Measurements from ENCODE around the gene CACNA1B. TPM values are rescaled to one million over a fixed set of nuclear protein-coding genes. Genes with fewer than 3 reads are reported as not detected.
A peak's percentile ranks its signal among the peaks of the same experiment; 100 is the strongest.

The CACNA1B gene
- total and polyA plus RNA-seq, 11 donors = 0.03 to 0.25 (median 0.13) TPM

DNA sequence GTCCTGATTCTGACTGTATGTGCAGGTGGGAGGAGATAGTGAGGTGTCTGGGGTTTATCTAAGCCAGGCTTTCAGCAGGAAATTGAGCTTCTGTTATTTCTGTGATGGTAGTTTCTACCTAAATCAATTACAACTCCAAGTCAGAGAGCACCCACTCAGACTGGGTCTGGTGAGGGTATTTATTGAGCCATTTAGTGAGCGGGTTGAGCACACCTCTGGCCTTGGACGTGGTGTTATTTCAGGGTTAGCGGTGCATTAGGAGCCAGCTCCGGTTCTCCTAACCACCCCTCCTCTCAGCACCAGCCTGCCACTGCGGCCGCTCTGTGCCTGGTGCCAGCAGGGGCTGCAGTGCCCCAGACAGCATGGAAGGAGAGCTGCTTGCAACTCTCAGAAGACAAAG, 238.9 kb downstream of the CACNA1B start:
- H3K27me3 ChIP-seq = peaks cover 0 to 30% (median 0%) of the 10 kb centered on the region in 9 donors
- H3K27ac ChIP-seq = no peak overlapping the region
- H3K4me1 ChIP-seq = no peaks in the 10 kb centered on the region
- DNase-seq (no peak), ATAC-seq (no peak)
- TF ChIP-seq CTCF (IDR thresholded peaks at IDR 0.05) (no peak), POLR2A (IDR thresholded peaks at IDR 0.05) (no peak)
- intact Hi-C loops (cut with DNase I) = no loop called here
- no peaks in the 10 kb centered on the region for H3K9me3 ChIP-seq
- no peaks in the 10 kb centered on the region for H3K36me3 ChIP-seq
- H3K4me3 ChIP-seq = no peak overlapping the region
- WGBS, 4 donors = 76 to 89% (median 88%) methylated on average over 4 to 6 of the region's 6 CpGs

DNA sequence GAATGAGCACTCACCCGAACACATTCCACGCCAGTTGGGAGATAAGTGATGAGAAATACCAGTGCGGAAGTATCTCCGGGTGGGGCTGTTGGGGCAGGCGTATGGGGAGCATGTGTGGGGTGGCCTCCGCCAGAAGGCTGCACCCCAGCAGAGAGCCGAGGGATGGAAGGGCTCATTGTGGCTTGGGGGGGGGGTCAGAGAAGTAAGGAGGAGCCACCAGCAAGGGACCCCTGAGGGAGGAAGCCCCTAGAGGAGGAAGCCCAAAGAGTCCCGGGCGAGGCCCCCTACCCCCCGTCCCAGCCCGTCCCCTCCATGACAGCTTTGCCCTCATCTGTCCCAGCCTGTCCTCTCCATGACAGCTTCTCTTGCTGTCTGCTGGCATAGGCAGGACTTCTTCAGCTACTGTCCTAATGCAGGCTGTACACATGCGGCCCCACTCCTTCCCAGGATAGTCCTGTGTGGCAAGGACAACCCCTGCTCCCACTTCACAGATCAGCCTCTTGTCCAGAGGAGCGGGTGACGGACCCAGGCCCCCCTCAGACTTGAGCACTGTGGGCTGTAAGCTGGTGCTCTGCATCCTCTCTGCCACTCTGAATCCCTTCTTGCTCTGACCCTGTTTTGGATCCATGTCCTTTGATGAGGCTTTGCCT, 239.6 kb downstream of the CACNA1B start:
- intact Hi-C loops (cut with DNase I) = no loop called here
- no peak overlapping the region for H3K4me3 ChIP-seq
- no peaks in the 10 kb centered on the region for H3K4me1 ChIP-seq
- H3K27ac ChIP-seq = no peak overlapping the region
- 77 to 87% (median 81%) methylated on average over 14 of the region's 14 CpGs for WGBS, 4 donors
- no peak for TF ChIP-seq POLR2A (IDR thresholded peaks at IDR 0.05)
- TF ChIP-seq CTCF (IDR thresholded peaks at IDR 0.05) = no peak
- H3K36me3 ChIP-seq = no peaks in the 10 kb centered on the region
- DNase-seq (peak in 1 of 5 donors; percentile 6), ATAC-seq (no peak)
- H3K9me3 ChIP-seq = no peaks in the 10 kb centered on the region
- H3K27me3 ChIP-seq = peaks cover 0 to 34% (median 0%) of the 10 kb centered on the region in 9 donors

DNA sequence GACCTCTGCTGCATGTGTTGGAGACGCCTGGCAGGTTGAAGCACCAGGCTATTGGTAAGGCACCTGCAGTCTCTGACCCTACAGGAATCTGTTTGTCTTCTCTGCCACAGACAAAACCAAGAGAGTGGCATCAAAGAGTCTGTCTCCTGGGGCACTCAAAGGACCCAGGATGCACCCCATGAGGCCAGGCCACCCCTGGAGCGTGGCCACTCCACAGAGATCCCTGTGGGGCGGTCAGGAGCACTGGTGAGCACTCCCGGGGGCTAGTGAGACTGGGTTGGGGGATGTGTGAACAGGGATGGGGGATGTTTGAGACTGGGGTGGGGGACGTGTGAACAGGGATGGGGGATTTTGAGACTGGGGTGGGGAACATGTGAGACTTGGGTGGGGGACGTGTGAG, 240.3 kb downstream of the CACNA1B start:
- ATAC-seq (no peak), DNase-seq (peak in 1 of 5 donors; percentile 19)
- no peak overlapping the region for H3K4me3 ChIP-seq
- 68 to 80% (median 74%) methylated on average over 6 of the region's 6 CpGs for WGBS, 4 donors
- no peaks in the 10 kb centered on the region for H3K9me3 ChIP-seq
- TF ChIP-seq CTCF (IDR thresholded peaks at IDR 0.05) (no peak), POLR2A (IDR thresholded peaks at IDR 0.05) (no peak)
- H3K4me1 ChIP-seq = no peaks in the 10 kb centered on the region
- H3K27me3 ChIP-seq = peaks cover 0 to 37% (median 0%) of the 10 kb centered on the region in 9 donors
- H3K27ac ChIP-seq = no peak overlapping the region
- no peaks in the 10 kb centered on the region for H3K36me3 ChIP-seq
- intact Hi-C loops (cut with DNase I) = no loop called here

GRCh38 chr9:138118601-138119071, 241.1 kb downstream of the CACNA1B start:
- ATAC-seq (no peak), DNase-seq (peak in 1 of 5 donors; percentile 28)
- 85 to 89% (median 87%) methylated on average over 12 to 14 of the region's 14 CpGs for WGBS, 4 donors
- TF ChIP-seq POLR2A (IDR thresholded peaks at IDR 0.05) (no peak), CTCF (IDR thresholded peaks at IDR 0.05) (no peak)
- H3K27ac ChIP-seq = no peak overlapping the region
- no peaks in the 10 kb centered on the region for H3K9me3 ChIP-seq
- intact Hi-C loops (cut with DNase I) = no loop called here
- no peaks in the 10 kb centered on the region for H3K36me3 ChIP-seq
- no peak overlapping the region for H3K4me3 ChIP-seq
- H3K4me1 ChIP-seq = no peaks in the 10 kb centered on the region
- peaks cover 0 to 37% (median 0%) of the 10 kb centered on the region in 9 donors for H3K27me3 ChIP-seq
